Eye (tissue), 1 donor: ENCODE data around the gene STK16.
A peak's percentile ranks its signal among the peaks of the same experiment; 100 is the strongest.
"Not testable (repeated sequence)": the region's sequence is repeated elsewhere in the genome, so short reads cannot be mapped to it uniquely, and the experiment has no call there.

Experiments
- DNase-seq: peaks from one replicate; pipeline ENCODE4 v3.0.0-alpha.2; 2015

STK16 gene

GRCh38 chr2:219272356-219272755 is 27.1 kb downstream of the STK16 start:
- DNase-seq: no peak

DNA sequence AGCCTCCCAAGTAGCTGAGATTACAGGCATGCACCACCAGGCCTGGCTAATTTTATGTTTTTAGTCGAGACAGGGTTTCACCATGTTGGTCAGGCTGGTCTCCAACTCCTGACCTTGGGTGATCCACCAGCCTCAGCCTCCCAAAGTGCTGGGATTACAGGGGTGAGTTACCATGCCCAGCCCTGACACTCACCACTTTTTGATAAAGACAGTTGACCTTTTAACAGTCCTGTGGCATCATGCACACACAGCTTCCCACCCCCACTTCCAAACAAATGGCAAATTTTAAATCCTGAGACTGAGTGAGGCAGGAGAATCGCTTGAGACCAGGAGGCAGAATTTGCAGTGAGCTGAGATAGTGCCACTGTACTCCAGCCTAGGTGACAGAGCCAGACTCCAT is 27.7 kb downstream of the STK16 start:
- DNase-seq: no peak

- DNase-seq: no peak
Observed at GRCh38 chr2:219273937-219274336, 28.7 kb downstream of the STK16 start.

DNA sequence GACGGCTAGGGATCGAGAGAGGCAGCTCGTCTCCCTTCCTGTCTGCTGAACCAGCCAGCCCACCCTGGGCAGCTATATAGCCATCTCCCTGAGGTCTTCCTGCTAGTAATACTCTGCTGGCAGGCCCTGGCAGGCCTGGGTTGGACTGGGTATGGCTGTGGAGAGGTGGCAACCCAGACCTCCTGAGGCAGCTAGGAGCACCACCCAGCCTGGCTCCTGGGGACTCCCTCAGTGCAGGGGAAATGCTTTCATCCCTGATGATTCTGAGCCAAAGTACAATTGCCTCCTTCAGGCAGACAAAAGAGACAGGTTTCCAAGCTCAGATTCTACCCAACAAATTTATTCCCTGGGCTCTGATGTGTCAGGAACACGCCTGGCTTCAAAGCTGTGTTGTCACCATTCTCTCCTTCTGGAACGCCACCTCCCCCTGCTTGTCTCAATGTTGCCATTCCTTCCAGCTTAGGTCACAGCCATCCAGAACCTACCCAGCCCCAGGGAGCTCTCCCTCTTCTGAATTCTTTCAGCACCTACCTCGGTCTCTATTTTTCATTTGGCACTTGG is 29.2 kb downstream of the STK16 start:
- peak; percentile 42 for DNase-seq

- DNase-seq: peak; percentile 94
Observed at GRCh38 chr2:219277703-219278654, 32.7 kb downstream of the STK16 start.

- DNase-seq: no peak
Observed at GRCh38 chr2:219278655-219279150, 33.4 kb downstream of the STK16 start.

DNA sequence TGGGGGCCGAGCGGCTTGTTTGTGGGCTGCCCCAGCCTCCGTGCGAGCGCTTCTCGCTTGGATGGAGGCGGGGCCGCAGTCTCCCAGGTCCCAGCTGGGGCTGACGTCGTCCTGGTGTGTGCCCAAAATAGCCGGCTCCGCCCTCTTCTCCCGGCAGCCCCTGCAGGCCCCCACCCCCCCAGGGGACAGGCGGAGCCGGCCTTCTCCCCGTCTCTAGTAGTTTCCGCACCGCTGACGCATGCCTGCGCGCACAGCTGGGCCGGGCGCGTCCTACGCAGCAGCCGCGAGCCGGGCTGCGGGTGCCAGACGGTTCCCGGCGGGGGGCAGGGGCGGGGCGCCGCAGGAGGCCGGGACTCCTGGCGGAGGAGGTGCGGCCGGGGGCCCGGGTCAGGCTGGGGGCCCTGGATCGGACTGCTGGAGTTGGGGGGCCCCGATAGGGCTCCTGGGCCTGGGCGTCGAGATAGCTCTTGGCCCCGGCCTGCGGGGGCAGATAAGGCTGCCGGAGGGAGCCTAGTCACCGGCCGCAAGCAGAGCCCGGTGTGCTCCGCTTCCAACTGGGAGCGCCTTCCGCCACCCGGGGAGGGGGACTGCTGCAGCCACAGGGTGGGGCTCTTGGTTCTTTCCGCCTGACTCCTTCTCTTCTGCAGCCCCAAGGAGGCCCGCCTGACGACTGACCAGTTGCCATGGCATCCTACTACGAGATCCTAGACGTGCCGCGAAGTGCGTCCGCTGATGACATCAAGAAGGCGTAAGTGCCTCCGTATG is 34.1 kb downstream of the STK16 start, which contains the start of gene DNAJB2:
Gene DNAJB2 (plus strand): TSS at position 216 of the 765 bp plus-strand sequence. CDS start 468 bp downstream, at position 684.
- peak; percentile 99 for DNase-seq

GRCh38 chr2:219279916-219280516 is 34.7 kb downstream of the STK16 start:
- no peak for DNase-seq

- no peak for DNase-seq
Observed at GRCh38 chr2:219280651-219281050, 35.4 kb downstream of the STK16 start.

DNA sequence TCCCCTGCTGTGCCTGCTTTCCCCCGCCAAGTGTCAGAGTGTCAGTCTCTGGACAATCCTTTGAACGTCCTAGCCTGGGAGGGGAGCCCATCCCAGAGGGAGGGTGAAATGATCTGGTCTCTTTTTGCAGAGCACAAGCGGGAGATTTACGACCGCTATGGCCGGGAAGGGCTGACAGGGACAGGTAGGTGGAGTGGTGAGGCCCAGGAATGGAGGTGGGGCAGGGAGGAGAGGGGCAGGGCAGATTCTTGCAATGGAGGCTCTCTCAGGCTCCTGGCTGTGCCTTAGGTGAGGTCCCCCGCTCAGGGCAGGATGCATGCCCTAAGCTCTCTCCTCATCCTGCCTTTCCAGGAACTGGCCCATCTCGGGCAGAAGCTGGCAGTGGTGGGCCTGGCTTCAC is 36.3 kb downstream of the STK16 start:
- no peak for DNase-seq

DNA sequence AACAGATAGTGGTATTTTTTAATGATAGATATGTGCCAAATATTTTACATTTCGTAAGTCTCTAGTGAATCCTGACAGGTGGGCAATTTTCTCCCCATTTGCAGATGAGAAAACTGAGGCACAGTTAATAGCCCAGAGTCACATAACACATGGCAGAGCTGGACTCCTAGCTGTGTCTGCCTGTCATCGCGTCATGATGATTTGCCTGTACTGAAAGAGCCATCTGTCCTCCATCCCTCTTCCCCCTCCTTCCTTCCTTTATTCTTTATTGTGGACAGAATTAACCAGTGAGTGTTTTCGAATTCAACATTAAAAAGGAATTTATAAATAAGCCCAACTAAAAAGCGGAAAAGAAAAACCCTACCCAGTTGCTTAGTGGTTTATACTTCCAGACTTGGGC is 37.1 kb downstream of the STK16 start:
- no peak for DNase-seq

DNA sequence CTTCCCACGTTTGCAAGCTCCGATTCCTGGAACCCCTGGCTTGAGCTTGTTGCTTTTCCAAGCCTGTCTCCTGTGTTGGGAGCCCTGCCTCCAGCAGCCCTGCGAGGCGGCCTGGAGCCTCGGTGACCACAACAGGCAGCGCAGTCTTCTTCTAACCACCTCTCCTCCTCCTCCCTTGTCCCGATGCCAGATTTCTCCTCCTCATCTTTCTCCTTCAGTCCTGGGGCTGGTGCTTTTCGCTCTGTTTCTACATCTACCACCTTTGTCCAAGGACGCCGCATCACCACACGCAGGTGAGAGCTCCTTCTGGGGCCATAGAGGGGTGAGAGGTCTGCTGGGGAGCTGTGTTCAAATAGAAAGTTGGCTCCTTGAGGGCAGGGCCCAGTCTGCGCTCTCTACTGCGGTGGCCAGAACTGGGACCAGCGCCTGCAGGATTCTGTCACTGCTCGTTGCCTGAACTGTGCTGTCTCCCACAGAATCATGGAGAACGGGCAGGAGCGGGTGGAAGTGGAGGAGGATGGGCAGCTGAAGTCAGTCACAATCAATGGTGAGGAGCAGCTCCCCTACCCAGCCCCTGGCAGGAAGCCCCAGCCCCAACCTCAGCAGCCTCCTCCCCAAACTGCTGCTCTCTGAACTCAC is 37.8 kb downstream of the STK16 start:
- DNase-seq: no peak

GRCh38 chr2:219284501-219285372 is 39.5 kb downstream of the STK16 start:
- DNase-seq: no peak

DNA sequence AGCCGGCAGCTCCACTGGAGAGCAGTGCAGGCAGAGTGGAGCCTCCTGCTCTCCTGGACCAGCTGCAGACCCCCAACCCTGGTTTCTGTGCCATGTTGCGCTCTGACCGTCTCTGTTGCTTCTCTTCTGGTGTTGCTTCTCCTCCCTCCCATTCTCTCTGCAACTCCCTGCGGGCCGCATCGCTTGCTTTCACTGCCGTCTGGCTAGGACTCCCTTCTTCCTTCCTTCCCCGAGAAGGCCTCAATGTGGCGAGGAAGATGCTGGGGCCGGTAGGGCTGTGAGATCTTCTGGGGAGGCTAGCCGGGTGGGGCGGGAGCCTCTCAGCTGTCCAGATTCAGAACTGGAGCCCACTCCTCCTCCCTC is 40.1 kb downstream of the STK16 start:
- DNase-seq: no peak

DNA sequence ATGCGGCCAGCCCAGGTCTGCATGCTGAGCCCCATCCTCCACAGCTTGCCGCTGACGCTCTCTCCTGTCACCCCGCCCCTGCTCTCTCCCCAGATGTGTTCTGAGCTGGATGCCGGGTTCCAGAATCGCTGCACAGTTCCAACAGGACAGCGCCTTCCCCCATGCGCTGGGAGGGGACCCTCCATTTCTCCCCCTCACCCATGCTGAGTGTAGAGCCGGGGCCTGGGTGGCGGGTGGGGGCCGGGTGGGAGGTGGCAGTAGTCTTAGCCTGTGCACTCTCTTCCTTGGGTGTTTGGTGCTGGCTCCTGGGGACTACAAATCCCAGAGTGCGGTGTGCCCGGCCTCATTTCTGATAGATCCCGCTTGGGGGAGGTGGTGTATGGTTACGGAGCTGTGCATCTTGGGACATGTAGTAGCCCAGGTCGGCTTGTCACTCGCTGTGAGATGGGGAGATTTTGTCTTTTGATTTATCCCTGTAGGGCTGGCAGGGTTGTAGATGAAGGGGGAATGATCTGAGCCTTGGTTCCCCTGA is 40.7 kb downstream of the STK16 start:
- DNase-seq: peak; percentile 80

DNA sequence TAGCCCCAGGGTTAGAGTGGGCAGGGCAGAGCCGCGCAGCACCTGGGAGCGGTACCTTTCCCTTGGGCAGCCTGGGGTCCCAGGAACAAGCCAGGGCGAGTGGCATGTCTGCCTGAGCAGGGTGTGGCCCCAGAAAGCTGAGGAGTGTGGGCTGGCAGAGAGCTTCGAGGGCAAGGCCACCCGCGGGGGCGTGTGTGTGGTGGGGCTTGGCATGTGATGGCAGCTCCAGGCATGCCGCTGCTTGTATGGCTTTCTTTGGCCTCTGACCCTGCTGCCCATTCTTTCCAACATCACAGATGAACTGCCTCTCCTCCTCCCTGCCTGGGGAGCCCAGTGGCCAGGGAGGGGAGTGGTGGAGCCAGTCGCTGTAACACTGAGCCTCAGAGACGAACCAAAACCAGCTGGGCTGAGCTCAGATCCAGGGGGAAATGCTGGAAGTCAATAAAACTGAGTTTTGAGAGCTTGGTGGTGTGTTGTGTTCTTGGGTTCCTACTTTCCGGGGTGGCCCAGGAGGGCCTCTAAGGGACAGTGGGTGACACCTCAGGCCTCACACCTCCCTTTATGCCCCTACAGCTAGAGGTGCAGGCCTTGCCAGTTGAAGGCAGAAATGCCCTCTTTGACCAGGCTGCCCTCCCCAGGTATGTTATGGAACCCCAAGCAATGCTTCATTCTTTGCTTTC is 41.3 kb downstream of the STK16 start:
- no peak for DNase-seq

GRCh38 chr2:219287116-219287440 is 41.8 kb downstream of the STK16 start:
- DNase-seq: not testable (repeated sequence)

- no peak for DNase-seq
Observed at GRCh38 chr2:219287580-219288265, 42.4 kb downstream of the STK16 start.

- no peak for DNase-seq
Observed at GRCh38 chr2:219289195-219289536, 43.9 kb downstream of the STK16 start.
